Karpas-422 (cell line): ENCODE measurements around the gene LINS1. TPM values are rescaled to one million over a fixed set of nuclear protein-coding genes. Genes with fewer than 3 reads are reported as not detected.

ENCODE experiments used
- DNase-seq: peaks from one replicate; pipeline ENCODE4 v3.0.0-alpha.2; 2015
- H2AFZ ChIP-seq: fragments of 200-600 bp; sonication (generic); 2 replicates; pipeline ENCODE4 v1.6.1; 2014; ENCODE audit warnings: antibody characterized with exemption, low read length, mixed read lengths
- H3K27ac ChIP-seq: fragments of 200-600 bp; sonication (generic); 2 replicates; pipeline ENCODE4 v1.5.1; 2014; ENCODE audit warnings: mild to moderate bottlenecking, low read length, moderate library complexity
- H3K27me3 ChIP-seq: fragments of 200-600 bp; sonication (generic); 2 replicates; pipeline ENCODE4 v1.6.1; 2014; ENCODE audit warnings: low read length, mixed read lengths
- H3K36me3 ChIP-seq: fragments of 200-600 bp; sonication (generic); 2 replicates; pipeline ENCODE4 v1.6.1; 2014; ENCODE audit warnings: low read length, mixed read lengths; ENCODE audit not compliant: insufficient read depth
- H3K4me1 ChIP-seq: fragments of 200-600 bp; sonication (generic); 2 replicates; pipeline ENCODE4 v1.6.1; 2014; ENCODE audit warnings: mild to moderate bottlenecking, low read length, mixed read lengths
- H3K4me2 ChIP-seq: fragments of 200-600 bp; sonication (generic); 2 replicates; pipeline ENCODE4 v1.6.1; 2014; ENCODE audit warnings: low read length, low read depth, mild to moderate bottlenecking; ENCODE audit not compliant: poor library complexity, severe bottlenecking
- H3K4me3 ChIP-seq: fragments of 200-600 bp; sonication (generic); 2 replicates; pipeline ENCODE4 v1.5.1; 2014; ENCODE audit warnings: mild to moderate bottlenecking, antibody characterized with exemption, low read length, mixed read lengths
- H3K79me2 ChIP-seq: fragments of 200-600 bp; sonication (generic); 2 replicates; pipeline ENCODE4 v1.6.1; 2014; ENCODE audit warnings: mild to moderate bottlenecking, low read length, mixed read lengths
- H3K9ac ChIP-seq: fragments of 200-600 bp; sonication (generic); 2 replicates; pipeline ENCODE4 v1.6.0; 2014; ENCODE audit warnings: low read length
- H3K9me2 ChIP-seq: fragments of 200-600 bp; sonication (generic), shearing (Covaris generic); replicated peaks from 2 replicates; pipeline ENCODE4 v1.6.0; 2014; ENCODE audit warnings: mild to moderate bottlenecking, low read length, moderate library complexity; ENCODE audit not compliant: insufficient read depth
- H3K9me3 ChIP-seq: fragments of 300-700, 200-600 bp; sonication (generic); 2 replicates; pipeline ENCODE4 v1.6.1; 2014; ENCODE audit warnings: low read length, mixed read lengths
- H4K20me1 ChIP-seq: fragments of 200-600 bp; sonication (generic); 2 replicates; pipeline ENCODE4 v1.6.1; 2014; ENCODE audit warnings: mild to moderate bottlenecking, antibody characterized with exemption, low read length, low read depth; ENCODE audit not compliant: insufficient read depth
- total RNA-seq: library from RNA; depleted of rRNA; stranded (reverse); fragments of >200 nt; shearing (Covaris generic); gene quantifications from 2 replicates; pipeline ENCODE4 v1.2.3, GENCODE V29; 2014; ENCODE audit warnings: low replicate concordance

The LINS1 gene
- total RNA-seq, 1 experiment from 2014 or later = 31.7 TPM

DNA sequence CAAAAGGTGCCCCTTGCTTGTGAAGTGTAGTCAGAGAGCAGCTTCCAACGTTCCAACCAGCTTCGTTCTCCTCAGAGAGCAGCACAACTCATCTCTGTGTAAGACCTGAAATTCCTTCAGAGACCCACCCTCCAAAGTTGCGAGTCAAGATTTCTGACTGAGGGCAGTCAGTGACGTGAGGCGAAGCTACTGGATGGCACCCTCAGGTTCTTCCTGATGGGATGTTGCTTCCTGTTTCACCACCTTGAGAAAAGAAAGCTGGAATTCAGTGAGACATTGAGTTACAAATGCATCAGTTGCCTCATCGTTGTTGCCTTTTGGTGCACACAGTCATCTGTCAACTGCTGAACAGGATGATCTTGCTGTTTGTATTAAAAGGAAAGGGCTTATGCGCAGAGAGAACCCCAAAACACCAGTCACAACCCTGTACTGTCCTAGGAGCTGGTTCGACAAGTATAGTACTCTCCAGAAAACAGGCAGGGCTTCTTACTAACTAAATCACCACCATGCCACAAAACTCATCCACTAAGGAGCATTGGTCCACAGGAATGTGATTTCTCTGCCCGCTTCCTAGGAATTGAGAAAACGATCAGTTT, 73.1 kb downstream of the LINS1 start, which contains the start of gene CERS3:
Gene CERS3 (minus strand): TSS at position 118 of the 596 bp plus-strand sequence. CDS start 27,101 bp downstream, outside the sequence.
- no peaks in the 10 kb centered on the region for H3K36me3 ChIP-seq
- H3K4me3 ChIP-seq = no peak within 1 kb of the TSS
- no peak within 1 kb of the TSS for H3K9ac ChIP-seq
- H3K27ac ChIP-seq = no peak within 1 kb of the TSS
- peaks cover 4% of the 10 kb centered on the region; the same call in 1 of the 2 replicates for H3K4me1 ChIP-seq
- H3K27me3 ChIP-seq = no peaks in the 10 kb centered on the region
- no peaks in the 10 kb centered on the region for H3K9me3 ChIP-seq
- no peak within 1 kb of the TSS for H2AFZ ChIP-seq
- H4K20me1 ChIP-seq = no peaks in the 10 kb centered on the region
- no peak for DNase-seq
- H3K4me2 ChIP-seq = no peak within 1 kb of the TSS
- no peaks in the 10 kb centered on the region for H3K9me2 ChIP-seq
- no peaks in the 10 kb centered on the region for H3K79me2 ChIP-seq

DNA sequence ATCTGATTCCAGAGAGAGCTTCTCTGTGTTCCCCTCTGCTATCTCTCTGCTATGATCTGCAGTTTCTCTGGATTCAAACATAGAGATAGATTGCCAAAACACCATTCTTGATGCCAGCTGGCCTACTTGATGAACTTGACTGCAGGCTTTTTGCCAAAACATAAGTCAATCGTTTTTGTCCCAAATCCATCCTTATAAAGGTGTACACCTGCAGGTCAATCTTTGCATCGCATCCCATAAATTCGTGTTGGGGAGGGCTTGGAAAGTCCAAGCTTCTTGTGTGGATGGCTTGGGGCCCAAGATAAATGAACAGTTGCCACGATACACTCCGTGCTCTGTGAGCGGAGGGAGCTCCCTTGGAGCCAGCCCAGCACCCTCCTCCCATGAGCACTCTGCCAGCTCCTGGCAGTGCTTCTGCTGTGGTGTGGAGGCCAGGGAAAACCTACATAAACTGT, 75.9 kb downstream of the LINS1 start:
- no peak overlapping the region for H3K9ac ChIP-seq
- H3K4me1 ChIP-seq = no peaks in the 10 kb centered on the region
- no peaks in the 10 kb centered on the region for H3K36me3 ChIP-seq

DNA sequence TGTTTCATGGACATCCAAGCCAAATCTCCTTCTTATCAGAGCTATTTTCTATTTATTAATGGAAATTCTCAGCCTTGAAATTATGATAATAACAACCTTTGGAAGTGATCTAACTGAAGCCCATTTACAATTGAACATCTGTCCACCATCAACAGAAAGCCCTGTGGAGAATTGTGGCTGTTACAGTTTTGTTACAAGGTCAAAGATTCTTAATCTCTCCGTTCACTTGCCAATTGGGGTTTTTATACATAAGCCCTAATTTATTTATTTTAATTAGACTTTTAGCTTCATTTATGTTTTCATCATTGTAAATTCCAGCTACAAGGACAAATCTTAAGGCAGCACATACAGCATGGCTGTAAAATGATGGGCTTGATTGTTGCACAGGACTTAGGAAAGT, 76.5 kb downstream of the LINS1 start:
- no peak overlapping the region for H3K9ac ChIP-seq
- no peaks in the 10 kb centered on the region for H3K4me1 ChIP-seq
- H3K36me3 ChIP-seq = no peaks in the 10 kb centered on the region
- no peak overlapping the region for H2AFZ ChIP-seq
- H3K4me2 ChIP-seq = no peak overlapping the region
- no peak overlapping the region for H3K27ac ChIP-seq
- no peaks in the 10 kb centered on the region for H3K9me2 ChIP-seq
- no peaks in the 10 kb centered on the region for H3K9me3 ChIP-seq
- no peaks in the 10 kb centered on the region for H3K79me2 ChIP-seq
- H3K27me3 ChIP-seq = no peaks in the 10 kb centered on the region
- H3K4me3 ChIP-seq = no peak overlapping the region
- DNase-seq = no peak
- no peaks in the 10 kb centered on the region for H4K20me1 ChIP-seq

More for the DNA sequence above, 75.9 kb downstream of the LINS1 start:
- Histone ChIP-seq H2AFZ (no peak overlapping the region), H3K79me2 (no peaks in the 10 kb centered on the region), H3K9me2 (no peaks in the 10 kb centered on the region), H3K4me3 (no peak overlapping the region), H3K27ac (no peak overlapping the region), H3K27me3 (no peaks in the 10 kb centered on the region), H4K20me1 (no peaks in the 10 kb centered on the region), H3K4me2 (no peak overlapping the region), H3K9me3 (no peaks in the 10 kb centered on the region)
- no peak for DNase-seq

DNA sequence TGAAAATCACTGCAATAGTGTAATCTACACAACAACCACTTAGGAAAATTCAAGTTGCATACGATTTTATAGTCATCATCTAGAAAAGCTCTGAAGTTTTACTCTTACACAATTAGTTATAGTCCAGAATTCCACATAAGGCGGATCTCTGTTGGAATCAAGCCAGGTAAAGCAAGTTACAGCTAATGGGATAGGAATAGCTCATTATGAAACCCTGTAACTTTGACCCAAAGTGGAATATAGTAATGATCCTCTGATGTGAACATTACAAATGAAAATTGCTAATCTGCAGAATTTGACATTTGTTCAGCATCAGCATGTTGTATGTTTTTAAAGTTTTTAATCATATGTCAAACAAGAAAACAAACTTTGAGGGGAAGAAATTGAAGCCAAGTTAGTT, 77.7 kb downstream of the LINS1 start:
- no peaks in the 10 kb centered on the region for H3K27me3 ChIP-seq
- no peak overlapping the region for H3K4me3 ChIP-seq

DNA sequence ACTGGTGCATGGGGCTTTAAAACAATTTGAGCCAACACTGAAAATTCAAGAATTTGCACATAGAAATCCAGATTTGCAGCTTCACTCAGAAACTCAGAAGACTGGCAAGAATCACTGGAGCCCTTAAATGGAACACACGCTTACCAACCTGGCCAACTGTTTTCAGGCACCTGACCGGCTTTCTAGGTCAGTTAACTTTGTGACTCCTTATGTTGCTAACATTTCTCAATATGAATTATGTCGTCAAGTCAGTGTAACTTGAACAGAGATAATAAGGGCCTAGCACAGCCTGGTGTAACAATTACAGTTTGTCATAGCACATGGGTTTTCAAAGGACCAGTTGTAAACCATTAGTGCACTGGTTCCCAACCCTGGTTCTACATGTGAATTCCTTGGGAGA, 80.1 kb downstream of the LINS1 start:
- Histone ChIP-seq H3K4me1 (no peaks in the 10 kb centered on the region), H2AFZ (no peak overlapping the region), H3K9me2 (no peaks in the 10 kb centered on the region), H4K20me1 (no peaks in the 10 kb centered on the region), H3K4me3 (no peak overlapping the region), H3K36me3 (no peaks in the 10 kb centered on the region), H3K4me2 (no peak overlapping the region), H3K27ac (no peak overlapping the region), H3K9me3 (no peaks in the 10 kb centered on the region), H3K9ac (no peak overlapping the region), H3K79me2 (no peaks in the 10 kb centered on the region), H3K27me3 (no peaks in the 10 kb centered on the region)
- DNase-seq = no peak

More for the DNA sequence above, 77.7 kb downstream of the LINS1 start:
- Histone ChIP-seq H3K4me1 (no peaks in the 10 kb centered on the region), H2AFZ (no peak overlapping the region), H3K9me3 (no peaks in the 10 kb centered on the region), H4K20me1 (no peaks in the 10 kb centered on the region), H3K36me3 (no peaks in the 10 kb centered on the region), H3K4me2 (no peak overlapping the region), H3K27ac (no peak overlapping the region), H3K9ac (no peak overlapping the region), H3K79me2 (no peaks in the 10 kb centered on the region), H3K9me2 (no peaks in the 10 kb centered on the region)
- no peak for DNase-seq

DNA sequence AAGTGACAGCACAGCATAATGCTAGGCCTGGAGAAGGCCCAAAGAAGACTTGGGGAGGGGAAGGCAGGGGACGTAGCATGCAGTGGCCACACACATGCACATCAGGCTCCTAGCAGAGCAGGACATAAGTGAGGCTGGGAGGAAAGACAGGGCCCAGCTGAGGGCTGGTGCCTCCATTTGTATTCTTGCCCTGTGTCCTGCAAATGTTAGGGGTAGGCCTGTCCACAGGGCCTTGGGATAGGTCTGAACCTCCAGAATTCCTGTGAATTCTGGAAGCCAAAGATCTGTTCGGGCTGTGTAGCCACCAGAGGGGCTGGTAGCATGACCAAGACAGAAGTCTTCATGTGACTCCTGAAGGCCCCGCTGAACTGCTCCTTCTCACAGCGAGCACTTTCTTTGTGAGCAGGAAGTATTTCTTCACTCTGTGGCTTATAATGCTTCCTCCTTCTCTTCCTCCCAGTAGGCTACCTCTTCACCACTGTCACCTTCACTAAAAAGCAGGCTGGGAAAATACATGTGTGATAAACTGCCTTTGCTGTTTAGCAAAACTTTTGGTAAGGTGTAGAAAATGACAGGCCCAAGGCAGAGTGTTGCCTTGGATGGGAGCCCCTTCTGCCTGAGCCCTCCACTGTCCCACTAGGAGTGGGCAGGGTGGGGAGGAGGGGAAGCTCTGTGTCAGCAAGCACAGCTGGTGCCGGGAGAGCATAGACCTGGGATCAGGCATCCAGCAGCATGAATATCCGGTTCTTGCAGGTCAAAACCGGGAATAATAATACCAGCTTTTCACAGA, 81.7 kb downstream of the LINS1 start:
- Histone ChIP-seq H3K27ac (no peak overlapping the region), H3K27me3 (no peaks in the 10 kb centered on the region), H3K9me2 (no peaks in the 10 kb centered on the region), H3K4me1 (no peaks in the 10 kb centered on the region), H3K4me2 (no peak overlapping the region), H3K9ac (no peak overlapping the region), H3K36me3 (no peaks in the 10 kb centered on the region), H4K20me1 (no peaks in the 10 kb centered on the region), H3K9me3 (no peaks in the 10 kb centered on the region), H2AFZ (no peak overlapping the region), H3K79me2 (no peaks in the 10 kb centered on the region), H3K4me3 (no peak overlapping the region)
- DNase-seq = no peak

DNA sequence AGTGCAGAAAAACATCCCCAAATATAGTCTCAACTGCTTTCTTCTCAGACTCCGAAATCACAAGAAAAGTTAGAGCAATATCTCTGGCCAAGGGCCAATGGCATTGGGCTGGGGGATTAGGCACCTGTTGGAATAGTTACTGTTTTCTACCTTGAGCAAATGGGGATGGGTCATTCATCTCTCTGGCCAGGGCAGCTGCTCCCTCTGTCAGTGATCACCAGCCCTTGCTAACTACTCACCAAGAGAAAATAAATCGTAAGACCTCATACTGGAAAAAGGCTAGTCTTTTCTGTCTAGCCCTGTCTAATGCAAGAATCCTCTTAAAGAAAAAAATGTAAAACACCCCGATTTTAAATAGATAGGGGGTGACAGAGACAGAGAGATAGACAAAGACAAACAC, 84.1 kb downstream of the LINS1 start:
- H3K4me2 ChIP-seq = no peak overlapping the region
- no peak overlapping the region for H3K9ac ChIP-seq

More for the DNA sequence above, 84.1 kb downstream of the LINS1 start:
- Histone ChIP-seq H3K9me3 (no peaks in the 10 kb centered on the region), H3K9me2 (no peaks in the 10 kb centered on the region), H3K4me3 (no peak overlapping the region), H2AFZ (no peak overlapping the region), H4K20me1 (no peaks in the 10 kb centered on the region), H3K36me3 (no peaks in the 10 kb centered on the region), H3K79me2 (no peaks in the 10 kb centered on the region), H3K4me1 (no peaks in the 10 kb centered on the region), H3K27me3 (no peaks in the 10 kb centered on the region), H3K27ac (no peak overlapping the region)
- DNase-seq = no peak
